Measurements from ENCODE around the gene PLCD3. TPM values are rescaled to one million over a fixed set of nuclear protein-coding genes. Genes with fewer than 3 reads are reported as not detected.

The PLCD3 gene
- total and polyA plus RNA-seq, 2 of the 13 experiments (the other 11 are each of a cell fraction or from before 2014, with no cell fraction given), result 11.3 to 39.1 TPM

DNA sequence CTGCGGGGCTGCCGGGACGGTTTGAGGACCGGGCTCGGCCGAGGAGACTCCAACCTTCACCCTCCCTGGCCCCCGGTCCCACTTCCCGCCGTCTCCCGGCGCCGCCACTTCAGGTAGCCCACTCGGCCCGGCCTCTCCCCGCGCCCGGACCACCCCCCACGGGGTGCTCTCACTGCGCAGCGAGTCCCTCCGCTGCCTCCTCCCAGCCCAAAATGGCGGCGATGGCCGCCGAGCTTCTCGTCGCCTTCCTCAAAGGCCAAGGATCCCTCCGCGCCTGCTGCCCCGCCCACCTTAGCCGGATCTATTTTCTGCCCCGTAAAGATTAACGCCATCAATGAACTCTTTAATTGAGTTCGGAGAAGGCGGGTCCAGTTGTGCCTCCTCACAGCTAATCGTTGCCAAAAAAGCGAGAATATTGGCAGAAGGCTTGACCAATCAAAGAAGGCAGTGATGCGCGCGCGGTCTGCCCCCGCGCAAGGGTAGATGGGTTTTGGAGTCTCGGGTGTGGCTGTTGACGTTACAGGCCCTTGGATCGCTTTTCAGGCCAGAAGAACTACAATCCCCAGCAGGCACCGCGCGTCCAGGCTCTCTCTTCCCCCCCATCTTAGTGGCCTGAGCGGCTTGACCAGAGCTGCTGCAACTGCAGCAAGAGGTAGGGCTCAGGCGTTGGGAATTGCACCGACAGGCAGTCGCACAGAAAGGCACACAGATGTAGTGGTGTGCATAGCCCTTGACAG, 29.1 kb upstream of the PLCD3 start, which contains the start of gene HEXIM2 (continued):
- TF ChIP-seq, protein P1, sequence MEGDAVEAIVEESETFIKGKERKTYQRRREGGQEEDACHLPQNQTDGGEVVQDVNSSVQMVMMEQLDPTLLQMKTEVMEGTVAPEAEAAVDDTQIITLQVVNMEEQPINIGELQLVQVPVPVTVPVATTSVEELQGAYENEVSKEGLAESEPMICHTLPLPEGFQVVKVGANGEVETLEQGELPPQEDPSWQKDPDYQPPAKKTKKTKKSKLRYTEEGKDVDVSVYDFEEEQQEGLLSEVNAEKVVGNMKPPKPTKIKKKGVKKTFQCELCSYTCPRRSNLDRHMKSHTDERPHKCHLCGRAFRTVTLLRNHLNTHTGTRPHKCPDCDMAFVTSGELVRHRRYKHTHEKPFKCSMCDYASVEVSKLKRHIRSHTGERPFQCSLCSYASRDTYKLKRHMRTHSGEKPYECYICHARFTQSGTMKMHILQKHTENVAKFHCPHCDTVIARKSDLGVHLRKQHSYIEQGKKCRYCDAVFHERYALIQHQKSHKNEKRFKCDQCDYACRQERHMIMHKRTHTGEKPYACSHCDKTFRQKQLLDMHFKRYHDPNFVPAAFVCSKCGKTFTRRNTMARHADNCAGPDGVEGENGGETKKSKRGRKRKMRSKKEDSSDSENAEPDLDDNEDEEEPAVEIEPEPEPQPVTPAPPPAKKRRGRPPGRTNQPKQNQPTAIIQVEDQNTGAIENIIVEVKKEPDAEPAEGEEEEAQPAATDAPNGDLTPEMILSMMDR (CRISPR knock-in tag; IDR thresholded peaks at IDR 0.05), result peak; percentile 18; the same call in 1 of the 2 replicates
- TF ChIP-seq ZNF781 (CRISPR knock-in tag; IDR thresholded peaks at IDR 0.05; ENCODE audit: borderline replicate concordance, not compliant biosample characterization) (no peak), REXO4 (CRISPR knock-in tag; IDR thresholded peaks at IDR 0.05; ENCODE audit: borderline replicate concordance) (no peak), NFKBIZ (CRISPR knock-in tag; IDR thresholded peaks at IDR 0.05) (peak; percentile 40; the same call in 1 of the 2 replicates), ZNF382 (CRISPR knock-in tag; IDR thresholded peaks at IDR 0.05; ENCODE audit: borderline replicate concordance) (no peak), SKI (IDR thresholded peaks at IDR 0.05; ENCODE audit: partially characterized antibody) (peak; percentile 35), MLLT10 (CRISPR knock-in tag; IDR thresholded peaks at IDR 0.05) (no peak), ZSCAN30 (CRISPR knock-in tag; IDR thresholded peaks at IDR 0.05) (peak; percentile 97), SETDB1 (CRISPR knock-in tag; IDR thresholded peaks at IDR 0.05; ENCODE audit: borderline replicate concordance) (no peak), TEF (CRISPR knock-in tag; IDR thresholded peaks at IDR 0.05) (no peak), HBP1 (CRISPR knock-in tag; IDR thresholded peaks at IDR 0.05; ENCODE audit: low read depth) (no peak; the same call in 1 of the 2 replicates), ZNF773 (CRISPR knock-in tag; IDR thresholded peaks at IDR 0.05; ENCODE audit: borderline replicate concordance) (no peak), ZNF562 (CRISPR knock-in tag; IDR thresholded peaks at IDR 0.05; ENCODE audit: borderline replicate concordance) (no peak), ESRRA (CRISPR knock-in tag; IDR thresholded peaks at IDR 0.05; ENCODE audit: low read depth) (peak; percentile 62), ZNF329 (CRISPR knock-in tag; IDR thresholded peaks at IDR 0.05; ENCODE audit: low read depth) (0 out of 2 replicates have a peak, but pooled peaks have one; percentile 48), GLMP (CRISPR knock-in tag; IDR thresholded peaks at IDR 0.05; ENCODE audit: borderline replicate concordance) (no peak), HIVEP1 (CRISPR knock-in tag; IDR thresholded peaks at IDR 0.05) (peak; percentile 12), PHF5A (CRISPR knock-in tag; IDR thresholded peaks at IDR 0.05; ENCODE audit: low read depth, unreplicated experiment) (peak; percentile 51), TAF15 (IDR thresholded peaks at IDR 0.05; ENCODE audit: low read depth, low read length, poor library complexity, severe bottlenecking) (no peak)
- TF ChIP-seq, protein P2, sequence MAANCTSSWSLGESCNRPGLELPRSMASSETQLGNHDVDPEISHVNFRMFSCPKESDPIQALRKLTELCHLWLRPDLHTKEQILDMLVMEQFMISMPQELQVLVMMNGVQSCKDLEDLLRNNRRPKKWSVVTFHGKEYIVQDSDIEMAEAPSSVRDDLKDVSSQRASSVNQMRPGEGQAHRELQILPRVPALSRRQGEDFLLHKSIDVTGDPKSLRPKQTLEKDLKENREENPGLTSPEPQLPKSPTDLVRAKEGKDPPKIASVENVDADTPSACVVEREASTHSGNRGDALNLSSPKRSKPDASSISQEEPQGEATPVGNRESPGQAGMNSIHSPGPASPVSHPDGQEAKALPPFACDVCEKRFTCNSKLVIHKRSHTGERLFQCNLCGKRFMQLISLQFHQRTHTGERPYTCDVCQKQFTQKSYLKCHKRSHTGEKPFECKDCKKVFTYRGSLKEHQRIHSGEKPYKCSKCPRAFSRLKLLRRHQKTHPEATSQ (CRISPR knock-in tag; IDR thresholded peaks at IDR 0.05; ENCODE audit: borderline replicate concordance), result no peak
- TF ChIP-seq, protein P3, sequence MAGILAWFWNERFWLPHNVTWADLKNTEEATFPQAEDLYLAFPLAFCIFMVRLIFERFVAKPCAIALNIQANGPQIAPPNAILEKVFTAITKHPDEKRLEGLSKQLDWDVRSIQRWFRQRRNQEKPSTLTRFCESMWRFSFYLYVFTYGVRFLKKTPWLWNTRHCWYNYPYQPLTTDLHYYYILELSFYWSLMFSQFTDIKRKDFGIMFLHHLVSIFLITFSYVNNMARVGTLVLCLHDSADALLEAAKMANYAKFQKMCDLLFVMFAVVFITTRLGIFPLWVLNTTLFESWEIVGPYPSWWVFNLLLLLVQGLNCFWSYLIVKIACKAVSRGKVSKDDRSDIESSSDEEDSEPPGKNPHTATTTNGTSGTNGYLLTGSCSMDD (CRISPR knock-in tag; IDR thresholded peaks at IDR 0.05), result 0 out of 2 replicates have a peak, but pooled peaks have one; percentile 17
